Metanephros (tissue), 1 donor: ENCODE data around the gene VWA3B. TPM values are rescaled to one million over a fixed set of nuclear protein-coding genes. Genes with fewer than 3 reads are reported as not detected.

Experiments
- total RNA-seq: library from RNA; depleted of rRNA; stranded (reverse); fragments of >200 nt; gene quantifications from one replicate; pipeline ENCODE4 v1.2.3, GENCODE V29; 2014

The VWA3B gene
- total RNA-seq = 0.18 TPM

GRCh38 chr2:98086491-98087446 lies at the start of gene VWA3B:
Gene VWA3B (plus strand): TSS chr2:98087167. CDS start chr2:98093093, 5,926 bp downstream.

GRCh38 chr2:98346311-98347236 lies 259.6 kb downstream of the VWA3B start, which contains the start of gene CNGA3:
Gene CNGA3 (plus strand): TSS chr2:98346456. CDS start chr2:98369976, 23,520 bp downstream.

Other genes with a start within 250 kb of the VWA3B start
- 40.0 TPM for gene TMEM131, start 91.2 kb upstream of the VWA3B start, total RNA-seq